ENCODE measurements around the gene CDKN3. TPM values are rescaled to one million over a fixed set of nuclear protein-coding genes. Genes with fewer than 3 reads are reported as not detected.

CDKN3 gene
- total RNA-seq, 4 donors from 2014 or later = 3.0 to 4.0 TPM; not detected in 2

GRCh38 chr14:54411371-54411770 lies 14.6 kb downstream of the CDKN3 start:
- WGBS, 2 donors (ENCODE audit: low coverage in 1 of 2) = 94 to 98% methylated on average over 3 of the region's 3 CpGs
- intact Hi-C loops (cut with DNase I; ENCODE audit: low total_unique reads) = no loop called here
- H3K36me3 ChIP-seq = peaks cover 0 to 3% (median 0%) of the 10 kb centered on the region in 4 donors
- H3K9me3 ChIP-seq = no peaks in the 10 kb centered on the region
- in situ Hi-C loops (cut with MboI; ENCODE audit: low pct_ligation_motif_present in 1 of 4, low pct_unique_long_range_greater_than_20kb in 1 of 4, low sequenced_read_pairs in 3 of 4) = no loop called here
- no peak overlapping the region for H3K4me3 ChIP-seq
- DNase-seq = no peak
- H3K4me1 ChIP-seq = no peaks in the 10 kb centered on the region
- no peak overlapping the region for H3K27ac ChIP-seq
- no peaks in the 10 kb centered on the region for H3K27me3 ChIP-seq
- no peak for TF ChIP-seq POLR2AphosphoS5 (IDR thresholded peaks at IDR 0.05)
- TF ChIP-seq EP300 (IDR thresholded peaks at IDR 0.05; ENCODE audit: low read depth) = no peak
- TF ChIP-seq POLR2A (IDR thresholded peaks at IDR 0.05) = no peak
- no peak for TF ChIP-seq CTCF (IDR thresholded peaks at IDR 0.05)

GRCh38 chr14:54420478-54421142 lies 23.8 kb downstream of the CDKN3 start:
- no peak overlapping the region for H3K27ac ChIP-seq
- TF ChIP-seq CTCF (IDR thresholded peaks at IDR 0.05) (peak; percentile 50 to 57 (median 56)), EP300 (IDR thresholded peaks at IDR 0.05; ENCODE audit: low read depth) (no peak)
- H3K4me1 ChIP-seq = peaks cover 0 to 12% (median 7%) of the 10 kb centered on the region in 4 donors
- H3K4me3 ChIP-seq = no peak overlapping the region
- H3K27me3 ChIP-seq = no peaks in the 10 kb centered on the region
- intact Hi-C loops (cut with DNase I; ENCODE audit: low total_unique reads) (no loop called here), in situ Hi-C loops (cut with MboI; ENCODE audit: low pct_ligation_motif_present in 1 of 4, low pct_unique_long_range_greater_than_20kb in 1 of 4, low sequenced_read_pairs in 3 of 4) (no loop called here)
- peak; percentile 35 for DNase-seq
- WGBS, 2 donors (ENCODE audit: low coverage in 1 of 2) = 29 to 51% methylated on average over 5 to 7 of the region's 7 CpGs
- no peaks in the 10 kb centered on the region for H3K36me3 ChIP-seq
- no peaks in the 10 kb centered on the region for H3K9me3 ChIP-seq

- Histone ChIP-seq H3K4me1 (peaks cover 0 to 15% (median 7%) of the 10 kb centered on the region in 4 donors), H3K27me3 (no peaks in the 10 kb centered on the region), H3K36me3 (peaks cover 0 to 20% (median 9%) of the 10 kb centered on the region in 4 donors), H3K4me3 (no peak overlapping the region), H3K9me3 (no peaks in the 10 kb centered on the region), H3K27ac (no peak overlapping the region)
- in situ Hi-C loops (cut with MboI; ENCODE audit: low pct_ligation_motif_present in 1 of 4, low pct_unique_long_range_greater_than_20kb in 1 of 4, low sequenced_read_pairs in 3 of 4) = no loop called here
- intact Hi-C loops (cut with DNase I; ENCODE audit: low total_unique reads) = no loop called here
- no peak for TF ChIP-seq POLR2AphosphoS5 (IDR thresholded peaks at IDR 0.05)
- DNase-seq = no peak
Observed at GRCh38 chr14:54423991-54424390, 27.2 kb downstream of the CDKN3 start.

- H3K4me1 ChIP-seq = peaks cover 0 to 15% (median 7%) of the 10 kb centered on the region in 4 donors
- H3K27ac ChIP-seq = no peak overlapping the region
- in situ Hi-C loops (cut with MboI; ENCODE audit: low pct_ligation_motif_present in 1 of 4, low pct_unique_long_range_greater_than_20kb in 1 of 4, low sequenced_read_pairs in 3 of 4) = no loop called here
- H3K4me3 ChIP-seq = no peak overlapping the region
- TF ChIP-seq POLR2A (IDR thresholded peaks at IDR 0.05) = no peak
- TF ChIP-seq POLR2AphosphoS5 (IDR thresholded peaks at IDR 0.05) = no peak
- TF ChIP-seq EP300 (IDR thresholded peaks at IDR 0.05; ENCODE audit: low read depth) = no peak
- TF ChIP-seq CTCF (IDR thresholded peaks at IDR 0.05) = no peak
- H3K27me3 ChIP-seq = no peaks in the 10 kb centered on the region
- peaks cover 0 to 24% (median 11%) of the 10 kb centered on the region in 4 donors for H3K36me3 ChIP-seq
- intact Hi-C loops (cut with DNase I; ENCODE audit: low total_unique reads) = no loop called here
- WGBS, 2 donors (ENCODE audit: low coverage in 1 of 2) = 51 to 61% methylated on average over 4 of the region's 4 CpGs
- no peaks in the 10 kb centered on the region for H3K9me3 ChIP-seq
- no peak for DNase-seq
Observed at GRCh38 chr14:54424479-54424901, 27.7 kb downstream of the CDKN3 start.

- peaks cover 0 to 15% (median 7%) of the 10 kb centered on the region in 4 donors for H3K4me1 ChIP-seq
- in situ Hi-C loops (cut with MboI; ENCODE audit: low pct_ligation_motif_present in 1 of 4, low pct_unique_long_range_greater_than_20kb in 1 of 4, low sequenced_read_pairs in 3 of 4) (no loop called here), intact Hi-C loops (cut with DNase I; ENCODE audit: low total_unique reads) (no loop called here)
- H3K9me3 ChIP-seq = no peaks in the 10 kb centered on the region
- no peak for DNase-seq
- H3K4me3 ChIP-seq = no peak overlapping the region
- no peaks in the 10 kb centered on the region for H3K27me3 ChIP-seq
- 35 to 58% methylated on average over 2 of the region's 2 CpGs for WGBS, 2 donors (ENCODE audit: low coverage in 1 of 2)
- TF ChIP-seq POLR2AphosphoS5 (IDR thresholded peaks at IDR 0.05) = no peak
- no peak for TF ChIP-seq POLR2A (IDR thresholded peaks at IDR 0.05)
- TF ChIP-seq CTCF (IDR thresholded peaks at IDR 0.05) = no peak
- TF ChIP-seq EP300 (IDR thresholded peaks at IDR 0.05; ENCODE audit: low read depth) = no peak
- H3K27ac ChIP-seq = no peak overlapping the region
- peaks cover 0 to 29% (median 11%) of the 10 kb centered on the region in 4 donors for H3K36me3 ChIP-seq
Observed at GRCh38 chr14:54425068-54425467, 28.3 kb downstream of the CDKN3 start.

Data from transverse colon (tissue), 4 donors.